ENCODE results near the gene SLC22A12.

DNA sequence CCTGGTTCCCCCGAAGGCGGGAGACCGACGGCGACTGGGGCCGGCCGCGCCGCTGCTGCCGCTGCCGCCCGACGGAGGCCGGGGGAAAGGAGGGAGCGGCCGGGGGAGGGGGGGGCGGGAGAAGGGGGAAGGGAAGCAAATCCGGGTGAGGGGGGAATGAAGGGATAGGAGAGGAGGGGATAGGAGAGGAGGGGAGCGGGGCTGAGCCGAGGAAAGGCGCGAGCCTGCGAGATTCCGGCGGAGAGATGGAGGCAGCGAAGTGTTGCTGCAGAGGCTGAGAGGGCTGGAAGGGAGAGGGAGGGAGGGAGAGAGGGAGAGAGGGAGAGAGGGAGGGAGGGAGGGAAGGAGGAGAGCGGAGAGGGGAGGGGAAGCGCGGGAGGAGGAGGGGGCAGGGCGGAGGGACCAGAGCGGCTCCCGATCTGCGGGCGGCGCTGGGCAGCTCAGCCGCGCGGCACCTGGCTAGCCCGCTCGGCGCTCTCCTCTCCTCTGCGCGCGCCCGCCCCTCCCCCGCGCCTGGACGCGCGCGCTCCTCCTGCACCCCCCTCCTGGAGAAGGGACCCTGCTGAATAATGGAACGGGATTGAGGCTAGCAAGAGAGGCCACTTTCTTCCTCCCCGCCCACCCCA lies 52.3 kb downstream of the SLC22A12 start:
- TF ChIP-seq, protein P1, sequence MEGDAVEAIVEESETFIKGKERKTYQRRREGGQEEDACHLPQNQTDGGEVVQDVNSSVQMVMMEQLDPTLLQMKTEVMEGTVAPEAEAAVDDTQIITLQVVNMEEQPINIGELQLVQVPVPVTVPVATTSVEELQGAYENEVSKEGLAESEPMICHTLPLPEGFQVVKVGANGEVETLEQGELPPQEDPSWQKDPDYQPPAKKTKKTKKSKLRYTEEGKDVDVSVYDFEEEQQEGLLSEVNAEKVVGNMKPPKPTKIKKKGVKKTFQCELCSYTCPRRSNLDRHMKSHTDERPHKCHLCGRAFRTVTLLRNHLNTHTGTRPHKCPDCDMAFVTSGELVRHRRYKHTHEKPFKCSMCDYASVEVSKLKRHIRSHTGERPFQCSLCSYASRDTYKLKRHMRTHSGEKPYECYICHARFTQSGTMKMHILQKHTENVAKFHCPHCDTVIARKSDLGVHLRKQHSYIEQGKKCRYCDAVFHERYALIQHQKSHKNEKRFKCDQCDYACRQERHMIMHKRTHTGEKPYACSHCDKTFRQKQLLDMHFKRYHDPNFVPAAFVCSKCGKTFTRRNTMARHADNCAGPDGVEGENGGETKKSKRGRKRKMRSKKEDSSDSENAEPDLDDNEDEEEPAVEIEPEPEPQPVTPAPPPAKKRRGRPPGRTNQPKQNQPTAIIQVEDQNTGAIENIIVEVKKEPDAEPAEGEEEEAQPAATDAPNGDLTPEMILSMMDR (IDR thresholded peaks at IDR 0.05) = no peak
- TF ChIP-seq POLR2A (IDR thresholded peaks at IDR 0.05) = no peak
